K562 (cell line): Measurements from ENCODE around the gene KCNAB1.

ENCODE experiments used
- CTCF ChIP-seq, 3 experiments: IDR thresholded peaks in 2 of 3; conservative IDR thresholded peaks in 1 of 3; 2 replicates each; pipeline ENCODE4 v1.5.1; 2011 to 2012; ENCODE audit warnings: low read length in 3 of 3, mild to moderate bottlenecking in 3 of 3, control low read depth in 2 of 3, improper control_type of control experiment in 1 of 3, inconsistent platforms in 1 of 3, low read depth in 1 of 3, mixed read lengths in 1 of 3, moderate library complexity in 1 of 3; ENCODE audit not compliant: insufficient read depth in 2 of 3
- ESRRA ChIP-seq: fragments of 450-650 bp; IDR thresholded peaks from 2 replicates; pipeline ENCODE4 v1.6.1; 2014; ENCODE audit warnings: low read depth, mild to moderate bottlenecking, moderate library complexity, borderline replicate concordance
- NR1H2 ChIP-seq: sonication (generic); formaldehyde crosslinking; IDR thresholded peaks from 2 replicates; pipeline ENCODE4 v1.4.0; 2020; ENCODE audit warnings: mild to moderate bottlenecking, missing genetic modification reagents
- NR4A1 ChIP-seq, 2 experiments: fragments of 250-450 bp in 1 of 2; fragments of 450-650 bp in 1 of 2; sonication (Bioruptor Pico) in 1 of 2; IDR thresholded peaks; 2 replicates each; pipeline versions ENCODE4 v1.4.0 to v1.6.1; 2016 to 2020; ENCODE audit warnings: mild to moderate bottlenecking in 2 of 2, missing compliant biosample characterization in 1 of 2, missing genetic modification characterization in 1 of 2, moderate library complexity in 1 of 2
- ZNF639 ChIP-seq, 2 experiments: fragments of 200-800 bp in 1 of 2; sonication (Bioruptor generic) in 1 of 2; sonication (generic) in 1 of 2; formaldehyde crosslinking in 1 of 2; IDR thresholded peaks in 1 of 2; conservative IDR thresholded peaks in 1 of 2; 2 replicates each; pipeline versions ENCODE4 v1.5.0 to v1.6.1; 2016 to 2020; ENCODE audit warnings: missing compliant biosample characterization in 1 of 2, missing genetic modification characterization in 1 of 2, missing genetic modification reagents in 1 of 2
- TF ChIP-seq, protein P1 (sequence below), 3 experiments: fragments of 200-800 bp in 1 of 3; sonication (Bioruptor generic) in 1 of 3; sonication (generic) in 1 of 3; formaldehyde crosslinking in 1 of 3; IDR thresholded peaks; 2 replicates each; pipeline versions ENCODE4 v1.6.1 to v1.8.0; 2016 to 2022; ENCODE audit warnings: mild to moderate bottlenecking in 2 of 3, missing compliant biosample characterization in 2 of 3, missing genetic modification characterization in 2 of 3, missing genetic modification reagents in 1 of 3

- no peak for TF ChIP-seq CTCF (IDR thresholded peaks at IDR 0.05 in 2 of 3, conservative IDR thresholded peaks at IDR 0.05 in 1 of 3; ENCODE audit: insufficient read depth in 2 of 3, low read depth in 1 of 3, low read length in 3 of 3)
- TF ChIP-seq NR4A1 (CRISPR knock-in tag; IDR thresholded peaks at IDR 0.05) = no peak
- no peak for TF ChIP-seq NR4A1 (tag; IDR thresholded peaks at IDR 0.05)
- TF ChIP-seq ZNF639 (CRISPR knock-in tag; conservative IDR thresholded peaks at IDR 0.05 in 1 of 2, IDR thresholded peaks at IDR 0.05 in 1 of 2) = no peak
- no peak for TF ChIP-seq NR1H2 (CRISPR knock-in tag)
- no peak for TF ChIP-seq ESRRA
- TF ChIP-seq, protein P1, sequence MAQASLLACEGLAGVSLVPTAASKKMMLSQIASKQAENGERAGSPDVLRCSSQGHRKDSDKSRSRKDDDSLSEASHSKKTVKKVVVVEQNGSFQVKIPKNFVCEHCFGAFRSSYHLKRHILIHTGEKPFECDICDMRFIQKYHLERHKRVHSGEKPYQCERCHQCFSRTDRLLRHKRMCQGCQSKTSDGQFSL (CRISPR knock-in tag; IDR thresholded peaks at IDR 0.05) = no peak
- TF ChIP-seq, protein P1 (tag; IDR thresholded peaks at IDR 0.05) = no peak
These were observed 239.0 kb downstream of the KCNAB1 start for GRCh38 chr3:156359368-156359767.
